Kidney epithelial cell (primary cell): Measurements from ENCODE around the gene PADI1. TPM values are rescaled to one million over a fixed set of nuclear protein-coding genes. Genes with fewer than 3 reads are reported as not detected.
A peak's percentile ranks its signal among the peaks of the same experiment; 100 is the strongest.

Experiments used
- DNase-seq: peaks from one replicate; pipeline ENCODE4 v3.0.0-alpha.2; 2010; ENCODE audit warnings: low read depth
- H3K27me3 ChIP-seq: 2 replicates; pipeline ENCODE4 v1.6.0; 2011; ENCODE audit warnings: low read length; ENCODE audit not compliant: control insufficient read depth, insufficient read depth
- H3K36me3 ChIP-seq: 2 replicates; pipeline ENCODE4 v1.5.1; 2011; ENCODE audit warnings: low read length; ENCODE audit not compliant: control insufficient read depth, insufficient read depth
- H3K4me3 ChIP-seq: 2 replicates; pipeline ENCODE4 v1.5.1; 2011; ENCODE audit warnings: low read depth, mild to moderate bottlenecking, control low read depth, low read length
- CTCF ChIP-seq: IDR thresholded peaks from 2 replicates; pipeline ENCODE4 v1.5.1; 2011; ENCODE audit warnings: mild to moderate bottlenecking, moderate library complexity, low read length, control low read depth, inconsistent platforms; ENCODE audit not compliant: insufficient read depth, poor library complexity, severe bottlenecking
- total RNA-seq: library from RNA; depleted of rRNA; stranded (reverse); fragments of >200 nt; gene quantifications from 2 replicates; pipeline ENCODE4 v1.2.3, GENCODE V29; 2015

The PADI1 gene
- total RNA-seq, 1 donor from 2014 or later: 2.4 TPM

- Histone ChIP-seq H3K4me3 (no peak overlapping the region), H3K27me3 (no peaks in the 10 kb centered on the region), H3K36me3 (no peaks in the 10 kb centered on the region)
- no peak for DNase-seq
- TF ChIP-seq CTCF: no peak
These were observed 24.5 kb downstream of the PADI1 start for GRCh38 chr1:17229379-17229778.

- DNase-seq: no peak
- TF ChIP-seq CTCF: no peak
- Histone ChIP-seq H3K27me3 (no peaks in the 10 kb centered on the region), H3K4me3 (no peak overlapping the region), H3K36me3 (no peaks in the 10 kb centered on the region)
These were observed 25.2 kb downstream of the PADI1 start for GRCh38 chr1:17230106-17230505.

- no peak for TF ChIP-seq CTCF
- no peaks in the 10 kb centered on the region for H3K36me3 ChIP-seq
- no peak for DNase-seq
- no peak overlapping the region for H3K4me3 ChIP-seq
- no peaks in the 10 kb centered on the region for H3K27me3 ChIP-seq
These were observed 25.9 kb downstream of the PADI1 start for GRCh38 chr1:17230671-17231310.

GRCh38 chr1:17232759-17233661, 28.1 kb downstream of the PADI1 start:
- DNase-seq: peak; percentile 86
- H3K4me3 ChIP-seq: no peak overlapping the region
- TF ChIP-seq CTCF: no peak

GRCh38 chr1:17233675-17234320, 28.9 kb downstream of the PADI1 start:
- no peaks in the 10 kb centered on the region for H3K36me3 ChIP-seq
- no peak for TF ChIP-seq CTCF
- H3K27me3 ChIP-seq: no peaks in the 10 kb centered on the region
- DNase-seq: peak; percentile 98
- H3K4me3 ChIP-seq: no peak overlapping the region

More at GRCh38 chr1:17232759-17233661, 28.1 kb downstream of the PADI1 start:
- H3K27me3 ChIP-seq: no peaks in the 10 kb centered on the region
- H3K36me3 ChIP-seq: no peaks in the 10 kb centered on the region
